ENCODE results near the gene TIGD3. TPM values are rescaled to one million over a fixed set of nuclear protein-coding genes. Genes with fewer than 3 reads are reported as not detected.
A peak's percentile ranks its signal among the peaks of the same experiment; 100 is the strongest.

The TIGD3 gene
- total and polyA plus RNA-seq, 2 of the 13 experiments (the other 11 are each of a cell fraction or from before 2014, with no cell fraction given), result 0.49 to 4.9 TPM

DNA sequence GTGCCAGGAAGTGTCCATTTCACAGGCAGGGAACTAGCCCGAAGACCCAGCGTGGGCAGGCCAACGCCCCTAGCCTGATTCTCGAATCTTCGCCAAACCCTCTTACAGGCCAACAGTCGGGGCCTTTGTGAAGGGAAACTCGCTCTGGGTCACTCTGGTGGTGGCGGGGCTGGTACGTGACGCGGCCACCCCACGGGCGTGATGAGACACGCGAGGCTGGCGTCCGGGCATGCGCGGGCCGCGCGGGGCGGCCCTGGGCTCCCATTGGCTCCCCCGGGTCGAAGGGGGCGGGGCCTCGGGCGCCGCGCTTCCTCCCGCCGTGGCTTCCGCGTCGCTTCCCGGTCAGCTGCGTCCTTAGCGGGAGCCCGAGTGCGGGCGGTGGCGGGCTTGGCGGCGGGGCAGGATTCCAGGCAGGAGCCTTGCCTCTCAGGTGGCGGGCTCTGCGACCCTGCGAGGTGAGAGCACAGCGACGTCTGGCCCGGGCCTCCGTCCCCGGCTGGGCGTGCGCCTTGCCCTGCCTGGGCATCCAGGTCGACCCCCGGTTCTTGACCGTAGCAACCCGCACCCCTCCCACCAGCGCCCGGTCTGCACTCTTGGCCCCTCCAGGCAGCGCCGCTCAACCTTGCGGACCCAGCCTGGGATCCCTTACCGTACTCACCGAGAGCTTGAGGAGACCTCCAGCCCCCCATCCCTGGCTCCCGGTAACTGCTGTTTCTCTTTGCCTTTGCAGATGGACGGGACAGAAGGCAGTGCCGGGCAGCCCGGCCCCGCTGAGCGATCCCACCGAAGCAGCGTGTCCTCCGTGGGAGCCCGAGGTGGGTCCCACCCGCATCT lies 32.0 kb downstream of the TIGD3 start, which contains the start of gene FRMD8 (continued):
- TF ChIP-seq, protein P1, sequence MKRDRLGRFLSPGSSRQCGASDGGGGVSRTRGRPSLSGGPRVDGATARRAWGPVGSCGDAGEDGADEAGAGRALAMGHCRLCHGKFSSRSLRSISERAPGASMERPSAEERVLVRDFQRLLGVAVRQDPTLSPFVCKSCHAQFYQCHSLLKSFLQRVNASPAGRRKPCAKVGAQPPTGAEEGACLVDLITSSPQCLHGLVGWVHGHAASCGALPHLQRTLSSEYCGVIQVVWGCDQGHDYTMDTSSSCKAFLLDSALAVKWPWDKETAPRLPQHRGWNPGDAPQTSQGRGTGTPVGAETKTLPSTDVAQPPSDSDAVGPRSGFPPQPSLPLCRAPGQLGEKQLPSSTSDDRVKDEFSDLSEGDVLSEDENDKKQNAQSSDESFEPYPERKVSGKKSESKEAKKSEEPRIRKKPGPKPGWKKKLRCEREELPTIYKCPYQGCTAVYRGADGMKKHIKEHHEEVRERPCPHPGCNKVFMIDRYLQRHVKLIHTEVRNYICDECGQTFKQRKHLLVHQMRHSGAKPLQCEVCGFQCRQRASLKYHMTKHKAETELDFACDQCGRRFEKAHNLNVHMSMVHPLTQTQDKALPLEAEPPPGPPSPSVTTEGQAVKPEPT (CRISPR knock-in tag; IDR thresholded peaks at IDR 0.05; ENCODE audit: low read depth), result peak; percentile 71; the same call in 1 of the 2 replicates
- TF ChIP-seq AHR (CRISPR knock-in tag; IDR thresholded peaks at IDR 0.05), result no peak
- TF ChIP-seq SOX5 (CRISPR knock-in tag; IDR thresholded peaks at IDR 0.05; ENCODE audit: borderline replicate concordance), result no peak
- TF ChIP-seq SOX13 (IDR thresholded peaks at IDR 0.05), result no peak
- TF ChIP-seq SOX13 (CRISPR knock-in tag; conservative IDR thresholded peaks at IDR 0.05 in 1 of 2, IDR thresholded peaks at IDR 0.05 in 1 of 2), result peak in 1 of 2 experiments; percentile 16; a peak in 1 of 4 replicates
- TF ChIP-seq RXRA (CRISPR knock-in tag; IDR thresholded peaks at IDR 0.05), result no peak; the same call in none of the 2 replicates
- TF ChIP-seq PATZ1 (CRISPR knock-in tag; IDR thresholded peaks at IDR 0.05), result no peak
- no peak for TF ChIP-seq ETV6 (CRISPR knock-in tag; conservative IDR thresholded peaks at IDR 0.05)
- no peak for TF ChIP-seq RNF219 (CRISPR knock-in tag; IDR thresholded peaks at IDR 0.05)
- TF ChIP-seq HNRNPUL1 (IDR thresholded peaks at IDR 0.05; ENCODE audit: low read depth, low read length), result no peak
- TF ChIP-seq E2F2 (CRISPR knock-in tag; IDR thresholded peaks at IDR 0.05; ENCODE audit: borderline replicate concordance), result no peak
- TF ChIP-seq ZNF772 (CRISPR knock-in tag; IDR thresholded peaks at IDR 0.05), result 0 out of 2 replicates have a peak, but pooled peaks have one; percentile 47
- no peak for TF ChIP-seq ZBTB26 (CRISPR knock-in tag; IDR thresholded peaks at IDR 0.05; ENCODE audit: borderline replicate concordance)
- TF ChIP-seq ZNF224 (CRISPR knock-in tag; IDR thresholded peaks at IDR 0.05), result no peak
- peak; percentile 73 for TF ChIP-seq HNF1B (CRISPR knock-in tag; IDR thresholded peaks at IDR 0.05)
- peak; percentile 66; the same call in 1 of the 2 replicates for TF ChIP-seq ARNTL (CRISPR knock-in tag; IDR thresholded peaks at IDR 0.05)
- peak; percentile 76 for TF ChIP-seq SP2 (CRISPR knock-in tag; IDR thresholded peaks at IDR 0.05)
- TF ChIP-seq ZNF530 (CRISPR knock-in tag; IDR thresholded peaks at IDR 0.05; ENCODE audit: low read depth), result no peak
